SH-SY5Y (cell line): Measurements from ENCODE around the gene RPL39L.

ENCODE experiments used
- GATA2 ChIP-seq: IDR thresholded peaks from 2 replicates; pipeline ENCODE4 v1.6.1; 2011; ENCODE audit warnings: mild to moderate bottlenecking, low read depth, low read length
- GATA3 ChIP-seq: IDR thresholded peaks from 2 replicates; pipeline ENCODE4 v1.6.1; 2011; ENCODE audit warnings: low read depth, mild to moderate bottlenecking, low read length, moderate library complexity

- TF ChIP-seq GATA2: no peak
- TF ChIP-seq GATA3: no peak
Observed at GRCh38 chr3:187136337-187136736, 3.0 kb downstream of the RPL39L start.
